ENCODE data around the gene PLEKHG4.

- no peak for TF ChIP-seq POLR2AphosphoS5 (IDR thresholded peaks at IDR 0.05; ENCODE audit: low read depth)
- TF ChIP-seq CTCF (IDR thresholded peaks at IDR 0.05; ENCODE audit: insufficient read depth, low read length): no peak
- TF ChIP-seq GABPA (IDR thresholded peaks at IDR 0.05; ENCODE audit: low read depth): no peak
- no peak for TF ChIP-seq REST (IDR thresholded peaks at IDR 0.05; ENCODE audit: insufficient replicate concordance, low read depth)
- TF ChIP-seq SPI1 (IDR thresholded peaks at IDR 0.05; ENCODE audit: borderline replicate concordance, low read depth): no peak
Measured at GRCh38 chr16:67238806-67239470, 40.4 kb upstream of the PLEKHG4 start.
